HG02938 (cell line): ENCODE data around the gene ZBTB46.
"Not testable (repeated sequence)": the region's sequence is repeated elsewhere in the genome, so short reads cannot be mapped to it uniquely, and the experiment has no call there.

Source experiments
- ATAC-seq: cut with Tn5 transposase; IDR thresholded peaks from one replicate; pipeline ENCODE4 v1.9.1; 2021; ENCODE audit warnings: mild to moderate bottlenecking, moderate library complexity; ENCODE audit not compliant: unreplicated experiment

The ZBTB46 gene

DNA sequence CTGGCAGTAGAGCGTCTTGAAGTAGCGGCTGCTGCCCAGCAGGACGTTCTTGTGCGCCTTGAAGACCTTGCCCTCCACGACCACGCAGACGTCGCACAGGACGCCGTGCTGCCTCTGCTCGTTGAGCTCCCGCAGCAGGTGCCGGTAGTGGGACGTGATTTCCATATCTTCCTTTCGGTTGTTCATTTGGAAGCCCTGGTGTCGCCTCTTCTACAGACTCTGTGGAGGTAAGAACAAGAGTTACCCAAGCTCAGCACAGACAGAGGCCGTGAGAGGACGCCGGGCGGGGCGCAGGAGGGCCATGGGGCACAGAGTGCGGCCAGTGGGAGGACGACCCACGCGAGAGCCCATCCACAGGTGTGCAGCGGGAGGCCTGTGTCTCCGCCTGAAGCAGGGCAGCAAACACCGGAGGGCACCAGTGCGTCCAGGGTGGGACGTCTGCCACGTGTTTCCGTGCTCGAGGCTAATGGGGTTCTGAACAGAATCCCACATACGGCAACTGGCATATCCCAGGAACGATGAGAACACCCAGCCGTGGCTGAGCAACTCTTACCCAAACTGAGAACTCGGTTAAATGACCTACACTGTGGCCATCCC, 40.4 kb downstream of the ZBTB46 start:
- ATAC-seq = no peak

DNA sequence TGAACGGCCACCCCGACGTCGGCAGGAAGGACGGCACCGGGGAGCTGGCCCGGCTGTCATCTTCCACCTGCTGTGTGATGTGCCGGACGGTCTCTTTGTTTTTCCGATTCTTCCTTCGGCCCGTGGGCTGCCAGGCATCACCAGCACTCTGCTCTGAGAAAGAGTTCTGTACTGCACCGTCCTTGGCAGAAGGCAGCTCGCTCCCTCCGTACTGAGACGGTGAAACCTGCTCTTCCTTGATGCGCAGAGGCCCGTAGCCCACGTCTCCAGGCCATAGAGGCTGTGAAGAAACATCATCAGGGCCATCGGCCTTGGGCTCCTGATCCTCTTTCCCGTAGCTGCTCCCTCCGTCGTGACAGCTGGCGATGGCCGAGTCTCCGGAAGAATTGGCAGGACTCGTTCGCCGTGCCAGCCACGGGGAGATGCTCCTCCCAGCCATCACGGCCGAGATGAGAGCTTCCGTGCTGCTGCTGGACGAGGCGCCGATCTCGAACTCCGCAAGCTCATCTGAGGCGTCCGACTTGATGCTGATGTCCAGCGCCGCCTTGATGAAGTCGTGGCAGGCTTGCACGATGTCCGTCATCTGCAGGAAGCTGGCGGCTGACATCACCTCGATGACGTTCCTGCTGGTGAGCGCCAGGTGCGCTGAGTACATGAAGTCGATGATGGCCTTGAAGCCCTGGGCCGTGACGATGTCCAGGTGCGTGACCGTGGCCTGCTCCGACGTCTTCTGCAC, 41.1 kb downstream of the ZBTB46 start:
- ATAC-seq = no peak

- ATAC-seq = no peak
These were observed 43.3 kb downstream of the ZBTB46 start for GRCh38 chr20:63787749-63788148.

DNA sequence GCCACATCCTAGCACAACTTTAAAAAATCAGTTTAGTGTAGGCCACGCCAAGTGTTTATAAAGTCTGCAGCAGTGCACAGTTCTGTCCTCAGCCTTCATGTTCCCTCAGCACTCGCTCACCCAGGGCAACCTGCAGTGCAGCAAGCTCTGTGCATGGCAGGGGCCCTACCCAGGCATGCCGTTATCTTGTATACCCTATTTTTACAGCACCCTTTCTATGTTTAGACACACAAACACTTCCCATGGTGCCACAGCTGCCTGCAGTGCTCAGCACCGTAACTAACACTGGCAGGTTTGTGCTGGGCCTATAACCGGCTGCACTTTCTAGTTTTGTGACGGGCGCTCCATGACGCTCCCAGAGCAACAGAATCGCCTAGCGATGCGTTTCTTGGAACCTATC, 43.8 kb downstream of the ZBTB46 start:
- no peak for ATAC-seq

- ATAC-seq = no peak
These were observed 45.4 kb downstream of the ZBTB46 start for GRCh38 chr20:63785691-63786131.

DNA sequence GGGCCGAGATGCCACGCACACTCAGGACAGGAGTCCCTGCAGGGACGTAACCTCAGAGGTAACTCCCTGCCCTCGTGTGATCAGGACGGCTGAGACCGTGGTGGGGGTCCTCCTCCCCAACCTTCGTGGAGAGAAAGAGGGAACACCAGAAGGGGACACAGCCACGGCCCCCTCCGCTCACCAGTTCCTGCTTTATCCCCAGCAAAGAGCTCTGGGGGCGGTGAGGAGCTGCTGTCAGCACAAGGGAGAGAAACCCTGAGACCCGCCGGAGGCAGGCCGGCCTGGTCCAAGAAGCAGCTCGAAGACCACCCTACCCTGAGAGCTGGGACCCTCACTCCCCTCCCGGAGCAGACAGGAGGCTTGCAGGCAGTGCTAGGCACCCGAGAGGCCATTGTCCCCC, 47.1 kb downstream of the ZBTB46 start:
- no peak for ATAC-seq

DNA sequence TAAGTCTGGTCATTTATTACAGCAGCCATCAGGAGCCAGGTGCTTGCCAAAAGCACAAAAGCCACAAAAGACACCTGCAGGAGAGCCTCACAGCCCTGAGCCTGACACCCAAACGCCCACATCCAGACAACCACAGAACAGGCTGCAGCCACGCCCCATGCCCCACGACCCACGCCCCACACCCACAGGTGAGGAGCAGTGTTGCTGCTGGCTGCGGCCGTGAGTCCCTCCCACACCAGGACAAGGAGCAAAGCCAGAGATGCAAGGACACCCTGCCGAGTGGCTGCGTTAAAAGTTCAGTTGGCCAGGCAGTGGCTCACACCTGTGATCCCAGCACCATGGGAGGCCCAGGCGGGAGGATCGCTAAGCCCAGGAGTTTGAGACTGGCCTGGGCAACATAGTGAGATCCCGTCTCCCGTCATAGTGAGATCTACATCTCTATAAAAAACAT, 48.5 kb downstream of the ZBTB46 start:
- ATAC-seq = no peak

- no peak for ATAC-seq
These were observed 49.0 kb downstream of the ZBTB46 start for GRCh38 chr20:63782051-63782471.

DNA sequence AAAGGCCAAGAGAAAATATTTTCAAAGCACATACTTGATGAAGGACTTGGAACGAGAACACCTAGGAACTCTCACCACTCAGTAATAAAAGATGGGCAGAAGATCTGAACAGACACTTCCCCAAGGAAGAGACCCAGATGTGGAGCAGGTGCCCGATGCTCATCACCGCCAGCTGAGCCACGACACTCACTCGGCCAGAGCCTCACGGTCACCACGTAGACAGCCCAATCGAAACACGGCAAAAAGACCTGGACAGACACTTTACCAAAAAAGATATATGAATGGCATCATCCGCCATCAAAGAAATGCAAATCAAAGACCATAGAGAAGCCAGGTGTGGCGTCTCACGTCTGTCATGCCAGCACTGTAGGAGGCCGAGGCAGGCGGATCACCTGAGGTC, 49.9 kb downstream of the ZBTB46 start:
- no peak for ATAC-seq

DNA sequence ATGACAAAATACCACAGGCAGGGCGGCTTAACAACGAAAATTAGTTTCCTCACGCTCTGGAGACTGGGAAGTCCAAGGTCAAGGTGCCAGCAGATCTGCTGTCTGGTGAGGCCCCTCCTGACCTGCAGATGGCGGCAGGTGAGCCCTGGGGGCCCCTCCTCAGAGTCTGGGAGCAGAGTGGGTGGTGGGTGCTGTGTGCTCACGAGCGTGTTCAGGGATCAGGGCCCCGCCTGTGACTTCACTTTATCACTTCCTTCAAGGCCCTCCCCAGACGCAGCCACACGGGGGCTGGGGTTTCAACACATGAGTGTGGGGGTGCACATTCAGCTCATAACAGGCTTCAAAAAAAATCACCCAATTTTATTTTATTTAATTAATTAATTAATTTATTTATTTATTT, 52.2 kb downstream of the ZBTB46 start:
- no peak for ATAC-seq

GRCh38 chr20:63778034-63778752, 52.9 kb downstream of the ZBTB46 start:
- ATAC-seq = no peak

- no peak for ATAC-seq
These were observed 53.5 kb downstream of the ZBTB46 start for GRCh38 chr20:63777614-63778013.

- ATAC-seq = not testable (repeated sequence)
These were observed 54.2 kb downstream of the ZBTB46 start for GRCh38 chr20:63776875-63777274.

- ATAC-seq = no peak
These were observed 55.7 kb downstream of the ZBTB46 start for GRCh38 chr20:63775096-63775978.

DNA sequence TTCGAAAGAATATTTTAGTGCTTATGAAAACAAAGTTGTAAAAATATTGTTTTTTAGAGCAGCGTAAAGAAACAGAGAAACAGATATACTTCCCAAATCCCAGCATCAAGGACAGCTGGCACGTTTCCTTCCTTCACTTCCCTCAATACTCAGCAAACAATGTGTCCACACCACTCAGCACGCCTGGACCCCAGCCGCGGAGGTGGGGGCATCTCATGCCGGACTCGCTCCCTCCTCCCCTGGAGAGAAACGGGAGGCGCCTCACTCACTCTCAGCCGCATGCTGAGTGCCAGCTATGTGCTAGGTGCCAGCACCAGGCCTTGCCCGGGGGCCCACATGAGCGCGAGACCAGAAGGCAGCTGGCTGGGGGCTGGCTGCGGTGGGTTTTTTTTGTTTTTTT, 56.8 kb downstream of the ZBTB46 start:
- ATAC-seq = no peak

- no peak for ATAC-seq
These were observed 57.4 kb downstream of the ZBTB46 start for GRCh38 chr20:63773571-63774241.

- ATAC-seq = no peak
These were observed 58.1 kb downstream of the ZBTB46 start for GRCh38 chr20:63772781-63773518.

GRCh38 chr20:63771046-63771707, 59.9 kb downstream of the ZBTB46 start:
- no peak for ATAC-seq

DNA sequence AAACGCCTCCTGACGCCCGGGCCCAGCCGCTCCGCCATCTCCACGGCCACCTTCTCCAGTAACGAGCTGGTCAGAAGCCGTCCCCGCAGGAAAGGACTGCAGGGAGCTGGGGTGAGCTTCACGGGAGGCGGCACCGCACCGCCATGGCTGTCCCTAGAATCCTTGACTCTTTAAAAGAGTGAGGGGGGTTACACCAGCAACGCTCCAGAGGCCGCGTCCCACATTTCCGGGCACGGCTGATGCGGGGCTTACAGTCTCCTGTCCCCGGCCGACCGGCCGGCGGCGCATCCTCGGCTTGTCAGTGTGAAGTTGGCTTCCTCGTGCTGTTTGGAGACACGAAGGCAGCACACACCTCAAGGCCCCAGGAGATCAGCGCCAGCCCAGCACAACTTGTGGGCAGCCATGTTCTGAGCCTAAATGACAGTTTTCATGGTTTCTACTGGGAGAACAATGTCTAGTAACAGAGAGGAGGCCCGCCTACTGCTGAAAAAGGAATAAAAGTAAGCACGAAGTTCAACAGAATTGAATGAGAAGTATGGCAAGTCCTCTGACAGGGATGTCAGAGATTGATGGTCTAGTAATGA, 61.1 kb downstream of the ZBTB46 start:
- no peak for ATAC-seq
